HCT116 (cell line): ENCODE measurements around the gene CIT. TPM values are rescaled to one million over a fixed set of nuclear protein-coding genes. Genes with fewer than 3 reads are reported as not detected.
A peak's percentile ranks its signal among the peaks of the same experiment; 100 is the strongest.

Experiments
- ATAC-seq: fragments of 200-7000 bp; cut with Tn5 transposase; 2 replicates; pipeline ENCODE4 v1.9.1; 2020; ENCODE audit warnings: mild to moderate bottlenecking, moderate library complexity
- BruUV-seq: library from RNA; stranded (reverse); fragments of 400-500 nt; replicated peaks from 2 replicates; lab custom pipeline; 2021; lab: Mats Ljungman, UMichigan
- CTCF ChIA-PET: fragments of 300-600 bp; sonication (Branson Sonifier 250); formaldehyde crosslinking; loops from one replicate; lab custom pipeline; 2021; ENCODE audit warnings: antibody characterized with exemption; lab: Charles Lee
- POLR2A ChIA-PET: fragments of 300-600, 350-600 bp; sonication (Branson Sonifier 250); formaldehyde crosslinking; loops from one replicate; lab custom pipeline; 2021; ENCODE audit warnings: antibody characterized with exemption; lab: Charles Lee
- RAD21 ChIA-PET, 2 experiments: fragments of 300-600 bp; sonication (Branson Sonifier 250); formaldehyde crosslinking; loops; one replicate each; lab custom pipeline; 2023; ENCODE audit warnings: low total read pairs in 2 of 2; ENCODE audit not compliant: uncharacterized antibody in 2 of 2, unreplicated experiment in 2 of 2, low non-redundant PET in 1 of 2; lab: Charles Lee
- DNase-seq: peaks from one replicate; pipeline ENCODE4 v3.0.0-alpha.2; 2010; ENCODE audit warnings: low read depth, low spot score
- H2AFZ ChIP-seq: fragments of 200-600 bp; shearing (Covaris generic), sonication (generic); 2 replicates; pipeline ENCODE4 v1.6.1; 2017; ENCODE audit warnings: low read depth, mixed run types, mixed read lengths, antibody characterized with exemption, low read length; ENCODE audit not compliant: poor library complexity, severe bottlenecking
- H3K27ac ChIP-seq: 2 replicates; pipeline ENCODE4 v1.5.1; 2012; ENCODE audit warnings: low read depth, low read length
- H3K27me3 ChIP-seq: fragments of 200-600 bp; sonication (generic); 2 replicates; pipeline ENCODE4 v1.6.1; 2016; ENCODE audit warnings: mixed run types, low read length, mixed read lengths; ENCODE audit not compliant: insufficient read depth
- H3K36me3 ChIP-seq, 2 experiments: fragments of 200-500 bp in 1 of 2; fragments of 200-600 bp in 1 of 2; sonication (Bioruptor generic) in 1 of 2; sonication (generic) in 1 of 2; 2 replicates each; pipeline versions ENCODE4 v1.5.1 to v1.6.1; 2014 to 2016; ENCODE audit warnings: low read length in 2 of 2, inconsistent platforms in 1 of 2, mixed read lengths in 1 of 2, mixed run types in 1 of 2; ENCODE audit not compliant: insufficient read depth in 2 of 2, control insufficient read depth in 1 of 2
- H3K4me1 ChIP-seq, 2 experiments: fragments of 200-600 bp in 1 of 2; sonication (generic) in 1 of 2; 2 replicates each; pipeline versions ENCODE4 v1.5.1 to v1.6.1; 2012 to 2017; ENCODE audit warnings: low read length in 2 of 2, inconsistent platforms in 1 of 2, mild to moderate bottlenecking in 1 of 2, mixed read lengths in 1 of 2, mixed run types in 1 of 2, moderate library complexity in 1 of 2; ENCODE audit not compliant: insufficient read depth in 2 of 2, control insufficient read depth in 1 of 2
- H3K4me2 ChIP-seq: fragments of 200-600 bp; sonication (generic); 2 replicates; pipeline ENCODE4 v1.6.1; 2017; ENCODE audit warnings: mixed run types, low read length, mixed read lengths
- H3K4me3 ChIP-seq, 2 experiments: fragments of 200-600 bp in 1 of 2; sonication (generic) in 1 of 2; replicated peaks in 1 of 2; 2 replicates each; pipeline ENCODE4 v1.5.1; 2011 to 2016; ENCODE audit warnings: low read length in 2 of 2, control low read depth in 1 of 2, low read depth in 1 of 2, mild to moderate bottlenecking in 1 of 2, mixed read lengths in 1 of 2, mixed run types in 1 of 2
- H3K79me2 ChIP-seq: fragments of 200-600 bp; sonication (generic); 2 replicates; pipeline ENCODE4 v1.6.1; 2017; ENCODE audit warnings: mild to moderate bottlenecking, mixed run types, low read length, moderate library complexity, mixed read lengths; ENCODE audit not compliant: insufficient read depth
- H3K9ac ChIP-seq: fragments of 200-600 bp; sonication (generic); 2 replicates; pipeline ENCODE4 v1.6.1; 2016; ENCODE audit warnings: low read length, mixed read lengths
- H3K9me2 ChIP-seq: fragments of 200-600 bp; sonication (generic), shearing (Covaris generic); 2 replicates; pipeline ENCODE4 v1.6.1; 2017; ENCODE audit warnings: mixed run types, mild to moderate bottlenecking, moderate library complexity; ENCODE audit not compliant: insufficient read depth
- H3K9me3 ChIP-seq, 2 experiments: fragments of 200-500 bp in 1 of 2; fragments of 200-600 bp in 1 of 2; sonication (Bioruptor generic) in 1 of 2; sonication (generic) in 1 of 2; 2 replicates each; pipeline ENCODE4 v1.6.1; 2014 to 2017; ENCODE audit warnings: low read length in 2 of 2, mixed read lengths in 2 of 2, inconsistent platforms in 1 of 2, low read depth in 1 of 2, mild to moderate bottlenecking in 1 of 2, mixed run types in 1 of 2, moderate library complexity in 1 of 2; ENCODE audit not compliant: control insufficient read depth in 1 of 2, insufficient read depth in 1 of 2
- H4K20me1 ChIP-seq: fragments of 200-600 bp; sonication (generic), shearing (Covaris generic); 2 replicates; pipeline ENCODE4 v1.6.1; 2017; ENCODE audit warnings: mixed run types, mild to moderate bottlenecking, moderate library complexity; ENCODE audit not compliant: insufficient read depth
- CTCF ChIP-seq, 3 experiments: fragments of 200-600 bp in 1 of 3; sonication (generic) in 1 of 3; IDR thresholded peaks in 2 of 3; conservative IDR thresholded peaks in 1 of 3; 2 replicates each; pipeline ENCODE4 v1.5.1; 2012 to 2017; ENCODE audit warnings: low read depth in 2 of 3, low read length in 2 of 3, antibody characterized with exemption in 1 of 3, borderline replicate concordance in 1 of 3, control low read depth in 1 of 3, mild to moderate bottlenecking in 1 of 3, mixed read lengths in 1 of 3, mixed run types in 1 of 3, moderate library complexity in 1 of 3; ENCODE audit not compliant: insufficient read depth in 1 of 3
- MAX ChIP-seq: IDR thresholded peaks from 2 replicates; pipeline ENCODE4 v1.6.1; 2012
- intact Hi-C: fragments of 100-400 bp; cut with micrococcal nuclease; formaldehyde crosslinking; loops from 2 replicates; pipeline ENCODE4 v1.10.0; 2022
- microRNA counts: library from miRNA; unstranded; fragments of <30 nt; microRNA quantifications from one replicate; lab custom pipeline; 2015
- microRNA-seq: library from miRNA; unstranded; fragments of <30 nt; microRNA quantifications from one replicate; pipeline ENCODE4, GENCODE V29; 2016; ENCODE audit warnings: borderline number of aligned reads
- total RNA-seq: library from RNA; stranded (reverse); gene quantifications from one replicate; pipeline ENCODE4 v1.2.1, GENCODE V29; 2021; ENCODE audit not compliant: unreplicated experiment

CIT gene
- total RNA-seq, 1 experiment from 2014 or later, result 54.2 TPM

GRCh38 chr12:119642986-119643385 is 234.1 kb downstream of the CIT start:
- no peaks in the 10 kb centered on the region for H3K36me3 ChIP-seq
- TF ChIP-seq CTCF (IDR thresholded peaks at IDR 0.05 in 2 of 3, conservative IDR thresholded peaks at IDR 0.05 in 1 of 3; ENCODE audit: borderline replicate concordance in 1 of 3, insufficient read depth in 1 of 3, low read depth in 2 of 3, low read length in 2 of 3), result peak; percentile 16 to 77 (median 65); a peak in 4 of 6 replicates
- no peak for TF ChIP-seq MAX
- TF ChIP-seq, all 23 proteins: peak for 1
- Histone ChIP-seq H3K4me1 (no peaks in the 10 kb centered on the region), H3K79me2 (no peaks in the 10 kb centered on the region), H4K20me1 (no peaks in the 10 kb centered on the region), H3K9ac (no peak overlapping the region), H3K9me3 (no peaks in the 10 kb centered on the region), H2AFZ (no peak overlapping the region), H3K27ac (no peak overlapping the region), H3K4me3 (no peak overlapping the region), H3K27me3 (no peaks in the 10 kb centered on the region), H3K9me2 (no peaks in the 10 kb centered on the region), H3K4me2 (no peak overlapping the region)
- CTCF ChIA-PET, result interaction anchor here (0.6 to 1.7 kb wide), 10 partner anchors 8 to 199 kb away, joined by 3 to 6 read pairs (median 4); partner anchors contain the start of gene PRKAB1
- DNase-seq (no peak), ATAC-seq (peak; percentile 59)
- BruUV-seq, result no TSS peak
- RAD21 ChIA-PET, result no interaction called here
- POLR2A ChIA-PET, result no interaction called here
- intact Hi-C loops, result loop anchor here (10.0 kb wide), 1 partner anchor 138 kb away; no protein-coding TSS in a partner anchor

MicroRNAs encoded within 50 kb of the gene (microRNA counts, 767-probe panel; counts per million panel counts)
- not detected for microRNA hsa-miR-1178 (lab: Ali Mortazavi, UCI)

Small RNA genes lying within 50 kb of the gene (microRNA-seq; reads per million reads assigned to microRNA genes)
- gene MIR1178, result not detected

Other genes with a start within 250 kb of the CIT start
- 25.0 TPM for gene PRKAB1, start 209.2 kb downstream of the CIT start, total RNA-seq
- gene BICDL1, start 111.9 kb upstream of the CIT start, total RNA-seq, result 18.2 TPM
- 57.1 TPM for gene RAB35, start 239.4 kb upstream of the CIT start, total RNA-seq